Dedifferentiated amniotic fluid mesenchymal stem cell (primary cell): Measurements from ENCODE around the gene IRGC.
A peak's percentile ranks its signal among the peaks of the same experiment; 100 is the strongest.

Experiments used
- DNase-seq: peaks from one replicate; pipeline ENCODE4 v3.0.0-alpha.2; 2016; ENCODE audit errors: extremely low spot score

The IRGC gene

DNA sequence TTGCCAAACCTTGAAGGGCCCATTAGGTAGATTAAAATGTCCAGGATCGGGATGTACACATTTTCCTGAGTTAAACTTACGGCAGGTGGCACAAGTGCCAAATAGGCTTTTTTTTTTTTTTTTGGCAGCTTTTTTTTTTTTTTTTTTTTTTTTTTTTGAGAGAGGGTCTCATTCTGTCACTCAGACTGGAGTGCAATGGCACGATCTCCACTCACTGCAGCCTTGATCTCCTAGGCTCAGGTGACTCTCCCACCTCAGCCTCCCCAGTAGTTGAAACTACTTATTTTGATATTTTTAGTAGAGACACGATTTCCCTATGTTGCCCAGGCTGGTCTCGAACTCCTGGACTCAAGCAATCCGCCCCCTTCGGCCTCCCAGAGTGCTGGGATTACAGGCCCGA, 9.0 kb downstream of the IRGC start:
- DNase-seq = no peak

DNA sequence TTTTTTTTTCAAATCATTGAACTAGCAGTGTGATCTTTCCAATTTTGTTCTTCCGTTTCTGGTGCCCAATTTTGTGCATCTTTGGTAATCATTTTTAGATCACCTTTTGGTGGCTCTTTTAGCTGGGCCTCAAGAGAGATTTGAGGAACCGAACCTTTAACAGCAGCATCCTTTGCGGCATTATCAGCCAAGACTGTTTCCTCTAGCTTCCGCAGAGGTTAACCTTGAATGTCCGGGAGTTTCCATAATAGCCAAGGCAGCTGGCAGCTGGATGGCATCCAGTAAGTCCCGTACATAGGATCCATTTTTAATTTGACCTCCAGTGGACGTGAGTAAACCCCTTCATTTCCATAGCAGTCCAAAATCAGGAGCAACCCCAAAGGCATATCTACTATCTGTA, 9.6 kb downstream of the IRGC start:
- DNase-seq = no peak

GRCh38 chr19:43726736-43727592, 11.1 kb downstream of the IRGC start:
- DNase-seq = no peak

- DNase-seq = no peak
Observed at GRCh38 chr19:43727593-43727853, 11.6 kb downstream of the IRGC start.

GRCh38 chr19:43729919-43730318, 14.0 kb downstream of the IRGC start:
- DNase-seq = no peak

GRCh38 chr19:43731346-43731745, 15.5 kb downstream of the IRGC start:
- DNase-seq = no peak

DNA sequence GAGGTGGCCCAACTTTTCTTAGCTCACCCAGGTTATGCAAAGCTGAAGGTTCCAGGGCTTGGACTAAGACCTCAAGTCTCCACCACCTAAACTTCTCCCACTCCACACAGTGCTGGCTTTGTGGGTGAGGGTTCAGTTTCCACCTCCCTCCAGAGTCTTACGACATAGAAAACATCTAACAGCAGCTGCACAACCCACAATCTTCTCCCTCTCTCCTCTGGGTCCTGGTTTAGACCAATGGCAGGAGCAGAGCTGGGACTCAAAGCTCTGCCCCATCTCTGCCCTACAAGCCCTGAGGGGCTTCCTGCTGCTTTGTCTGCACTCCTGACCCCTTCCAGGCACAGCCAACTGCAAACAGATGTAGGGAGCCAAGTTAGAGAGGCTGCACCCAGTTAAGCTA, 16.0 kb downstream of the IRGC start:
- no peak for DNase-seq

DNA sequence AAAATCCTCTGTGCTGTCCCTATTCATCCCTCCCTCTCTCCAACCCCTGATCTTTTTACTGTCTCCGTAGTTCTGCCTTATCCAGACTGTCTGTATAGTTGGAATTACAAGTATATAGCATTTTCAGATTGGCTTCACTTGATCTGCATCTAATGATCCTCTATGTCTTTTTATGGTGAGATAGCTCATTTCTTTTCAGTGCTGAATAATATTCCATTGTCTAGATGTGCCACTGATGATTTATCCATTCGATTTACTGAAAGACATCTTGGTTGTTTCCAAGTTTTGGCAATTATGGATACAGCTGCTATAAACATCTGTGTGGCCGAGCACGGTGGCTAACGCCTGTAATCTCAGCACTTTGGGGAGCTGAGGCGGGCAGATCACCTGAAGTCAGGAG, 19.1 kb downstream of the IRGC start:
- DNase-seq = no peak

- DNase-seq = peak; percentile 39
Observed at GRCh38 chr19:43735957-43736356, 20.1 kb downstream of the IRGC start.

DNA sequence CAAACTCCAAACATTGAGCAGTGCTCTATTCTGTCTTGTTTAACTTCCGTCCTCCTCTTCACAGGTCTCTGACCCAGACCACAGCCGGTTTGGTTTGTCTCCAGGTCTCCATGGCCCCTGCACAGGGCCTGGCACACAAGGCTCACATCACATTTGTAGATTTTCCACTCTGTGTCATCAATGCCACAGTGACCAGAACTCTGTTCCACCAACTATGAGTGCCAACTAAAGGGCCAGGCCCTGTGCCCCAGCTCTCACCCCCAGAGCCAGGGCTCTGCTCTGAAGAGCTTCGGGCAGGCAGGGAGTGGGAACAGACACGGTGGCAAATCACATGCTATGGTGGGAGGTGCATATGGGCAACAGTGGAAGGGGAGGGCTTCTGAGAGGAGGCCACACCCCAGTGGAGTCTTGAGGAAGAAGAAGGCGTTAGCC, 22.9 kb downstream of the IRGC start:
- no peak for DNase-seq

GRCh38 chr19:43739439-43740235, 23.8 kb downstream of the IRGC start:
- DNase-seq = no peak

DNA sequence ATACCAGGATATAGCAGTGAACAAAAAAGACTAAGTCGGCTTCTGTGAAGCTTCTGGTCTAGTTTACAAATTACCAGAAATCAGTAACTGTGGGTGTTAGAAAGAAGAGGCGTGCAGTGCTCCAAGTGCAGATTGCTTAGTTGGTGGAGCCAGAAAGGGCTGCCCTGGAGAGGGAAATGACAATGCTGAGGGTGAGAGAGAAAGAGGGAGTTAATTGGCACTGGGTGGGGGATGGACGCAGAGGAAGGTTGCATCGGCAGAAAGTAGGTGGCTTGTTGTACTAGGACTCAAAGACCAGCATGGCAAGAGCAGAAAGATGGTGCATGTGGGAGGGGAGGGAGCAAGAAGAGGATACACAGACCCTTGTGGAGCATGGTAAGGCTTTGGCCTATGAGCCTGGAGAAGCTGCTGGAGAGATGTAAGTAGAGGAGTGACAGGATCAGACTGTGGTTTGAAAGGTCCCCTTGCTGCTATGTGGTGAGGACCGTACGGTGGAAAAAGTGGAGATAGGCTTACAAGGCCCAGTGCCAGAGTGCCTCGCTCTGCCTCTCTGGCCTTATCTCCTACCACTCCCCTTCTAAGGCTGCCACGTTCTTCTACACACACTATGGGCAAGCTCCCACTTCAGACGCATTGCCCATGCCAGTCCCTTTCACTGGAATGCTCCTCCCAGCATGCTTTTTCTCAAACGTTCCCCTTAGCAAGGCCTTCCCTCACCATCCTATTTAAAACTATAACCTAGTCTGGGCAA, 25.4 kb downstream of the IRGC start:
- no peak for DNase-seq

- DNase-seq = peak; percentile 19
Observed at GRCh38 chr19:43743059-43743458, 27.2 kb downstream of the IRGC start.

- no peak for DNase-seq
Observed at GRCh38 chr19:43747557-43748204, 31.8 kb downstream of the IRGC start.

- DNase-seq = no peak
Observed at GRCh38 chr19:43748205-43748594, 32.3 kb downstream of the IRGC start.

- no peak for DNase-seq
Observed at GRCh38 chr19:43748685-43749084, 32.8 kb downstream of the IRGC start.

GRCh38 chr19:43749152-43749551, 33.3 kb downstream of the IRGC start:
- DNase-seq = no peak

- DNase-seq = no peak
Observed at GRCh38 chr19:43749898-43750297, 34.0 kb downstream of the IRGC start.

GRCh38 chr19:43751466-43752220, 35.8 kb downstream of the IRGC start:
- no peak for DNase-seq

- DNase-seq = no peak
Observed at GRCh38 chr19:43752287-43752875, 36.5 kb downstream of the IRGC start.

DNA sequence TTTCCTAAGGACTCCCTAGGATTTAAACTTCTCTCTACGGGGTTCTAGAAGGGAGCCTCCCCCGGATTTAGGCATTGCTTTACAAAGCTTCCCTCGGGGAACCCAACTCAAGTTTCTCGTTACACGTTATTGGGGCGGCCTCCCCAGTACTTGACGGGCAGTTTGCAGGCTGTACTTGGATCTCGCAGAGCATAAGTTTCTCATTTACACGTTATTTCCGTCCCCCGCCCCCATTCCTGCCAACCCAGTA, 38.3 kb downstream of the IRGC start:
- DNase-seq = peak; percentile 30
